Measurements from ENCODE around the gene TIGD2.

Gene TIGD2

GRCh38 chr4:89110986-89111832, at the start of gene TIGD2:
TIGD2 (plus strand) TSS chr4:89111533; CDS start chr4:89112975, 1,442 bp downstream.
- DNase-seq (ENCODE audit: low read depth) = peak; percentile 75

DNA sequence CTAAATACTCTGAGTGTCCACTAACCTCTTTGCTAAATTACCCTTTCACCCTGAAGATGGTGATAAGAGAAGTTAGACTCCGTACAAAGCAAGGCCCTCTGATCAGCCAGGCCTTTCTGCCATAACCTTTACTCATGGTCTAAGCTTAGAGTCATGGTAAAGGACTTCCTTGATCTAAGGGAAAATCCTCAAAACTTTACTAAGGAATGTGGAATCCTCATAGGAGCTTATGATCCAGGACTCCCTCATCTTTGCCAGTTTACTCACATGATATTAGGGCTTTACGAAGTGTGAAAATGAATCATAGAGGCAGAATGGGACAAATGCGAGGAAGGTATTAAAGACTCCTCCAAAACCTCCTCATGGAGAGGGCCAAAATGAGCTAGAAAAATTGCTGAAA, 46.5 kb upstream of the TIGD2 start:
- no peak for DNase-seq (ENCODE audit: low read depth)

- DNase-seq (ENCODE audit: low read depth) = no peak
Measured at GRCh38 chr4:89067417-89067816, 43.9 kb upstream of the TIGD2 start.

GRCh38 chr4:89069481-89069880, 41.9 kb upstream of the TIGD2 start:
- no peak for DNase-seq (ENCODE audit: low read depth)

DNA sequence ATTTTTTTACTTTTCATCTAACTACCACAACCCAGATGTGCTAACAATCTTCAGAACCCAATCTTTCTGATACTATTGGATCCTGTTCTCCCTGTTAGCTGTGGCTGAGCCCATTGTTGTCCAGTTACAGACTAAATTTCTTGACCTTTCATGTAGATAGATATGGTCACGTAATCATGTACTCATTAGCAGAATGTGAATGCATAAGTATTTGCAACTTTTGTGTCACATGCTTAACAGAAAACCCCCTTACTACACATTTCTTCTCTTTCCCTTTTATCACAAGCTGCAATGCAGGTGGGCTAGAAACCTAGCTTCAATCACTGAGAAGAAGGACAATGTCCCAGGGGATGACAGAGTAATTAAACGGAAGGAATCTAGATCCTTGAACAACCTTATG, 41.3 kb upstream of the TIGD2 start:
- DNase-seq (ENCODE audit: low read depth) = no peak

DNA sequence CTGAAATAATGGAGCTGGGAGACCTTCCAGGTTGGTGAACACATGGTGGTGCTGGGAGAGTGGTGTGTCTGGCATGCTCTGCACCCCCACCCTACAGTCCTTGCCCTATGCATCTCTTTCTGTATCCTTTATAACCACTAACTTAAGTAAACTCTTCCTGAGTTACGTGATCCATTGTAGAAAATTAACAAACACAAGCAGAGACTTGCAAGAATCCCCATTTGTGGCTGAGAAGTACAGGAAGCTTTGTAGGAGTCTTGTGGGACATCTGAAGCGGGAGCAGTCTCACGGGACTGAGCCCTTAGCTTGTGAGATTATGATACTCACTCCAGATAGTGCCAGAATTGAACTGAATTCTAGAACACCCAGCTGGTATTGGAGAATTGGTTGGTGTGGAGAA, 40.0 kb upstream of the TIGD2 start:
- DNase-seq (ENCODE audit: low read depth) = no peak

- DNase-seq (ENCODE audit: low read depth) = no peak
Measured at GRCh38 chr4:89072921-89073320, 38.4 kb upstream of the TIGD2 start.

- no peak for DNase-seq (ENCODE audit: low read depth)
Measured at GRCh38 chr4:89077761-89078160, 33.6 kb upstream of the TIGD2 start.

DNA sequence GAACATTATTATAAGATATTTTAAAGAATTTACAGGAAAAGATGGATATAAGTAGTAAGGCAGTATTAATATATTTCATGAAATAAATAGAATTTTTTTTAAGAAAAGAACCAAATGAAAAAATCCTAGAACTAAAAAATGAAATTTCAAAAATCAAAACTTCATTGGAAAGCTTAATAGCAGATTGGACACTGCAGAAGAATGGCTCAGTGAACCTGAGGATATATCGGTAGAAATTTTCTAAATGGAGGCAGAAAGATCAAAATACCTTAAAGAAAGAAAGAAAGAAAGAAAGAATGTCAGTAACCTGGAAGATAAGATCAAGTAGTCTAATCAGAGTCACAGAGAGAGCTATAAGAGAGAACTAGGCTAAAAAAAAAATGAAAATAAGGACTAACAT, 33.0 kb upstream of the TIGD2 start:
- DNase-seq (ENCODE audit: low read depth) = no peak

DNA sequence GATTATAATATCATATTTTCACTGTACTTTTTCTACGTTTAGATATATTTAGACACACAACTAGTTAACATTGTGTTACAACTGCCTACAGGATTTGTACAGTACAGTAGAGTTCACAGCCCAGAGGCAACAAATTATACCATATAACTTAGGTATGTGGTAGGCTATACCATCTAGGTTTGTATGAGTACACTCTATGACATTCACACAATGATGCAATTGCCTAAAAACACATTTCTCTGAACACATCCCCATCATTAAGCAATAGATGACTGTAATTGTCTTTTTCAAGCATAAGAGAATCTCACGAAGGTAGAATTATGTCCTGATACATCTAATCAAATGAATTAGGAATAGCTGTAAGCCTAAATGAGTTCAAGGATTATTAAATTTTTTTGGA, 12.3 kb upstream of the TIGD2 start:
- no peak for DNase-seq (ENCODE audit: low read depth)

GRCh38 chr4:89099471-89099870, 11.9 kb upstream of the TIGD2 start:
- DNase-seq (ENCODE audit: low read depth) = no peak

GRCh38 chr4:89100853-89101252, 10.5 kb upstream of the TIGD2 start:
- no peak for DNase-seq (ENCODE audit: low read depth)

- no peak for DNase-seq (ENCODE audit: low read depth)
Measured at GRCh38 chr4:89101256-89102161, 9.8 kb upstream of the TIGD2 start.

- no peak for DNase-seq (ENCODE audit: low read depth)
Measured at GRCh38 chr4:89105726-89106125, 5.6 kb upstream of the TIGD2 start.

GRCh38 chr4:89108091-89108490, 3.2 kb upstream of the TIGD2 start:
- no peak for DNase-seq (ENCODE audit: low read depth)

- DNase-seq (ENCODE audit: low read depth) = no peak
Measured at GRCh38 chr4:89109841-89110540, 1.3 kb upstream of the TIGD2 start.

- DNase-seq (ENCODE audit: low read depth) = no peak
Measured at GRCh38 chr4:89110541-89110985, 770 bp upstream of the TIGD2 start.

GRCh38 chr4:89111833-89112563, 665 bp downstream of the TIGD2 start:
- DNase-seq (ENCODE audit: low read depth) = no peak

- DNase-seq (ENCODE audit: low read depth) = no peak
Measured at GRCh38 chr4:89113415-89113814, 2.1 kb downstream of the TIGD2 start.

GRCh38 chr4:89114100-89114499, 2.8 kb downstream of the TIGD2 start:
- no peak for DNase-seq (ENCODE audit: low read depth)

- no peak for DNase-seq (ENCODE audit: low read depth)
Measured at GRCh38 chr4:89117115-89117514, 5.8 kb downstream of the TIGD2 start.

GRCh38 chr4:89119166-89119565, 7.8 kb downstream of the TIGD2 start:
- DNase-seq (ENCODE audit: low read depth) = no peak

Measured in stimulated activated CD8-positive, alpha-beta memory T cell treated with anti-CD3 and anti-CD28 coated beads, Interleukin-12 subunit alpha, Interleukin-12 subunit beta, amount 100 ng/mL, for 1 hour (primary cell).